Caco-2 (cell line): ENCODE results near the gene TRIM58. TPM values are rescaled to one million over a fixed set of nuclear protein-coding genes. Genes with fewer than 3 reads are reported as not detected.

Source experiments
- BruUV-seq: library from RNA; stranded (reverse); fragments of 400-500 nt; replicated peaks from 2 replicates; lab custom pipeline; 2021; lab: Mats Ljungman, UMichigan
- CTCF ChIA-PET: fragments of 300-600 bp; sonication (Branson Sonifier 250); formaldehyde crosslinking; loops from one replicate; lab custom pipeline; 2022; ENCODE audit warnings: antibody characterized with exemption; lab: Charles Lee
- POLR2A ChIA-PET: fragments of 300-600 bp; sonication (Branson Sonifier 250); formaldehyde crosslinking; loops from one replicate; lab custom pipeline; 2022; ENCODE audit warnings: antibody characterized with exemption; lab: Charles Lee
- DNase-seq, 2 experiments: peaks; one replicate each; pipeline versions ENCODE4 v3.0.0 to v3.0.0-alpha.2; 2020 to 2022
- H3K27me3 ChIP-seq: replicated peaks from 2 replicates; pipeline ENCODE4 v1.6.0; 2011; ENCODE audit warnings: low read length; ENCODE audit not compliant: control insufficient read depth, insufficient read depth
- H3K36me3 ChIP-seq: 2 replicates; pipeline ENCODE4 v1.5.1; 2011; ENCODE audit warnings: low read length; ENCODE audit not compliant: control insufficient read depth, insufficient read depth
- H3K4me1 ChIP-seq: fragments of 250-450 bp; sonication (Bioruptor Pico); 2 replicates; pipeline ENCODE4 v1.5.1; 2020; ENCODE audit warnings: mild to moderate bottlenecking
- H3K4me3 ChIP-seq: 2 replicates; pipeline ENCODE4 v1.5.1; 2011; ENCODE audit warnings: low read depth, mild to moderate bottlenecking, control low read depth, low read length
- H3K9me3 ChIP-seq: fragments of 250-450 bp; sonication (Bioruptor Pico); 2 replicates; pipeline ENCODE4 v1.5.1; 2020; ENCODE audit warnings: mild to moderate bottlenecking, moderate library complexity
- H3K27ac Mint-ChIP-seq: one replicate; pipeline ENCODE4 v1.8.0; 2022; ENCODE audit warnings: mixed read lengths; ENCODE audit not compliant: unreplicated experiment
- H3K27me3 Mint-ChIP-seq: one replicate; pipeline ENCODE4 v1.8.0; 2022; ENCODE audit warnings: mixed read lengths; ENCODE audit not compliant: insufficient read depth, unreplicated experiment
- H3K36me3 Mint-ChIP-seq: one replicate; pipeline ENCODE4 v1.8.0; 2022; ENCODE audit warnings: mild to moderate bottlenecking, mixed read lengths; ENCODE audit not compliant: insufficient read depth, unreplicated experiment
- H3K4me1 Mint-ChIP-seq: one replicate; pipeline ENCODE4 v1.8.0; 2022; ENCODE audit warnings: low read depth, mixed read lengths; ENCODE audit not compliant: unreplicated experiment
- H3K4me3 Mint-ChIP-seq: one replicate; pipeline ENCODE4 v1.8.0; 2022; ENCODE audit warnings: mild to moderate bottlenecking, moderate library complexity, mixed read lengths; ENCODE audit not compliant: unreplicated experiment
- H3K9me3 Mint-ChIP-seq: one replicate; pipeline ENCODE4 v1.8.0; 2022; ENCODE audit warnings: mixed read lengths; ENCODE audit not compliant: unreplicated experiment
- CTCF ChIP-seq, 2 experiments: fragments of 200-600 bp in 1 of 2; IDR thresholded peaks; 1 replicate in 1 of 2; 2 replicates in 1 of 2; pipeline versions ENCODE4 v1.5.1 to v1.8.0; 2011 to 2022; ENCODE audit warnings: antibody characterized with exemption in 1 of 2, control low read depth in 1 of 2, inconsistent platforms in 1 of 2, low read depth in 1 of 2, low read length in 1 of 2, mild to moderate bottlenecking in 1 of 2, moderate library complexity in 1 of 2; ENCODE audit not compliant: insufficient read depth in 1 of 2, severe bottlenecking in 1 of 2, unreplicated experiment in 1 of 2
- intact Hi-C: fragments of 100-400 bp; cut with micrococcal nuclease; formaldehyde crosslinking; loops from one replicate; pipeline ENCODE4 v1.10.0; 2022; ENCODE audit not compliant: unreplicated experiment
- total RNA-seq: library from RNA; stranded (reverse); gene quantifications from 2 replicates; pipeline ENCODE4 v1.2.3, GENCODE V29; 2022

TRIM58 gene
- total RNA-seq, 1 experiment from 2014 or later: not detected

GRCh38 chr1:247924868-247925267 lies 67.9 kb downstream of the TRIM58 start, which contains the start of gene OR2AJ1:
Gene OR2AJ1, plus strand, starts transcription at chr1:247924889. Its CDS starts 8,880 bp downstream, at chr1:247933769.
- no peak for TF ChIP-seq CTCF (IDR thresholded peaks at IDR 0.05; ENCODE audit: insufficient read depth in 1 of 2, low read depth in 1 of 2, low read length in 1 of 2, severe bottlenecking in 1 of 2, unreplicated experiment in 1 of 2)
- Mint-ChIP-seq H3K27ac (no peak within 1 kb of the TSS), H3K4me3 (no peak within 1 kb of the TSS), H3K9me3 (no peaks in the 10 kb centered on the region), H3K27me3 (peaks cover 5% of the 10 kb centered on the region), H3K36me3 (no peaks in the 10 kb centered on the region), H3K4me1 (no peaks in the 10 kb centered on the region)
- no TSS peak for BruUV-seq
- no peaks in the 10 kb centered on the region for H3K9me3 ChIP-seq
- CTCF ChIA-PET: no interaction called here
- H3K36me3 ChIP-seq: no peaks in the 10 kb centered on the region
- no peak within 1 kb of the TSS for H3K4me3 ChIP-seq
- POLR2A ChIA-PET: no interaction called here
- intact Hi-C loops: no loop called here
- DNase-seq: no peak
- no peaks in the 10 kb centered on the region for H3K4me1 ChIP-seq
- no peaks in the 10 kb centered on the region for H3K27me3 ChIP-seq

Other genes starting within 250 kb of the TRIM58 start
- gene OR13G1, start 177.4 kb upstream of the TRIM58 start, total RNA-seq: not detected in 2 replicates
- gene OR6F1, start 140.5 kb upstream of the TRIM58 start, total RNA-seq: not detected in 2 replicates
- gene OR14K1, start 118.6 kb upstream of the TRIM58 start, total RNA-seq: not detected in 2 replicates
- not detected in 2 replicates for gene OR14A2, start 109.0 kb upstream of the TRIM58 start, total RNA-seq
- gene OR1C1, start 96.6 kb upstream of the TRIM58 start, total RNA-seq: not detected in 2 replicates
- gene OR14A16, start 33.1 kb upstream of the TRIM58 start, total RNA-seq: not detected in 2 replicates
- gene OR11L1, start 15.3 kb upstream of the TRIM58 start, total RNA-seq: not detected in 2 replicates
- gene OR2W3, start 38.4 kb downstream of the TRIM58 start, total RNA-seq: not detected in 2 replicates
- gene OR2T8, start 63.1 kb downstream of the TRIM58 start, total RNA-seq: not detected in 2 replicates
- gene OR2AJ1, start 67.7 kb downstream of the TRIM58 start, total RNA-seq: not detected in 2 replicates
- not detected in 2 replicates for gene OR2L8, start 91.7 kb downstream of the TRIM58 start, total RNA-seq
- not detected in 2 replicates for gene OR2AK2, start 108.0 kb downstream of the TRIM58 start, total RNA-seq
- gene OR2L5, start 156.5 kb downstream of the TRIM58 start, total RNA-seq: not detected in 2 replicates
- gene OR2L2, start 172.9 kb downstream of the TRIM58 start, total RNA-seq: 0.16 TPM in 2 replicates
- not detected in 2 replicates for gene OR2L3, start 189.6 kb downstream of the TRIM58 start, total RNA-seq
- gene OR2L13, start 238.0 kb downstream of the TRIM58 start, total RNA-seq: not detected in 2 replicates